Endothelial cell of umbilical vein (primary cell): ENCODE measurements around the gene TMEM181. TPM values are rescaled to one million over a fixed set of nuclear protein-coding genes. Genes with fewer than 3 reads are reported as not detected.

Source experiments
- BruUV-seq: library from RNA; stranded (reverse); fragments of 400-500 nt; replicated peaks from 2 replicates; lab custom pipeline; 2021; lab: Mats Ljungman, UMichigan
- CTCF ChIA-PET: fragments of 300-600, 350-600 bp; sonication (Branson Sonifier 250); formaldehyde crosslinking; loops from one replicate; lab custom pipeline; 2021; ENCODE audit warnings: antibody characterized with exemption, inconsistent platforms; lab: Charles Lee
- POLR2A ChIA-PET: fragments of 300-600, 350-600 bp; sonication (Branson Sonifier 250); formaldehyde crosslinking; loops from one replicate; lab custom pipeline; 2021; ENCODE audit warnings: antibody characterized with exemption, inconsistent platforms; lab: Charles Lee
- DNase-seq: peaks from one replicate; pipeline ENCODE4 v3.0.0-alpha.2; 2011; ENCODE audit warnings: low read depth, low spot score
- FAIRE-seq: peaks from 2 replicates; lab custom pipeline; 2011; peaks lifted over from hg19 to GRCh38; lab: Jason Lieb, UNC
- H2AFZ ChIP-seq: 2 replicates; pipeline ENCODE4 v1.6.0; 2012; ENCODE audit warnings: low read depth, low read length, control low read depth, inconsistent platforms
- H3K27ac ChIP-seq: 2 replicates; pipeline ENCODE4 v1.5.1; 2011; ENCODE audit warnings: low read depth, mild to moderate bottlenecking, control low read depth, low read length, moderate library complexity; ENCODE audit not compliant: insufficient read depth
- H3K27me3 ChIP-seq, 2 experiments: 2 replicates each; pipeline versions ENCODE4 v1.6.0 to v1.6.1; 2011; ENCODE audit warnings: low read length in 2 of 2, mixed read lengths in 1 of 2; ENCODE audit not compliant: control insufficient read depth in 2 of 2, insufficient read depth in 2 of 2
- H3K36me3 ChIP-seq, 2 experiments: 2 replicates in 1 of 2; 3 replicates in 1 of 2; pipeline ENCODE4 v1.5.1; 2011; ENCODE audit warnings: low read length in 2 of 2, mild to moderate bottlenecking in 1 of 2, moderate library complexity in 1 of 2; ENCODE audit not compliant: control insufficient read depth in 2 of 2, insufficient read depth in 2 of 2; ENCODE audit errors: extremely low read depth in 1 of 2
- H3K4me1 ChIP-seq: 3 replicates; pipeline ENCODE4 v1.5.1; 2011; ENCODE audit warnings: mild to moderate bottlenecking, low read length; ENCODE audit not compliant: control insufficient read depth, insufficient read depth; ENCODE audit errors: extremely low read depth
- H3K4me2 ChIP-seq: 2 replicates; pipeline ENCODE4 v1.6.1; 2011; ENCODE audit warnings: low read length, control low read depth, mixed read lengths; ENCODE audit not compliant: insufficient read depth
- H3K4me3 ChIP-seq, 3 experiments: fragments of 200-600 bp in 1 of 3; sonication (generic), shearing (Covaris generic) in 1 of 3; replicated peaks in 1 of 3; 2 replicates each; pipeline ENCODE4 v1.5.1; 2011 to 2016; ENCODE audit warnings: control low read depth in 3 of 3, low read length in 3 of 3, mild to moderate bottlenecking in 2 of 3, inconsistent platforms in 1 of 3, low read depth in 1 of 3, moderate library complexity in 1 of 3; ENCODE audit not compliant: insufficient read depth in 1 of 3
- H3K79me2 ChIP-seq: 2 replicates; pipeline ENCODE4 v1.6.0; 2012; ENCODE audit warnings: low read length, inconsistent platforms; ENCODE audit not compliant: control insufficient read depth, insufficient read depth
- H3K9ac ChIP-seq: replicated peaks from 2 replicates; pipeline ENCODE3; 2011; ENCODE audit warnings: low read length, control low read depth; ENCODE audit not compliant: insufficient read depth; ENCODE audit errors: extremely low read depth
- H3K9me1 ChIP-seq: replicated peaks from 3 replicates; pipeline ENCODE4 v1.6.0; 2011; ENCODE audit warnings: mild to moderate bottlenecking, low read length; ENCODE audit not compliant: control insufficient read depth, insufficient read depth; ENCODE audit errors: extremely low read depth
- H3K9me3 ChIP-seq: replicated peaks from 2 replicates; pipeline ENCODE4 v1.5.1; 2012; ENCODE audit warnings: low read length, inconsistent platforms; ENCODE audit not compliant: control insufficient read depth, insufficient read depth
- H4K20me1 ChIP-seq: replicated peaks from 2 replicates; pipeline ENCODE3; 2011; ENCODE audit warnings: mild to moderate bottlenecking, low read length; ENCODE audit not compliant: control insufficient read depth, insufficient read depth; ENCODE audit errors: extremely low read depth
- CTCF ChIP-seq, 2 donors: IDR thresholded peaks; 1 replicate in 1 of 2; 2 replicates in 1 of 2; pipeline ENCODE4 v1.5.1; 2011; ENCODE audit warnings: low read length in 2 of 2, mild to moderate bottlenecking in 2 of 2, moderate library complexity in 2 of 2, control low read depth in 1 of 2, inconsistent platforms in 1 of 2, low read depth in 1 of 2; ENCODE audit not compliant: insufficient read depth in 1 of 2; ENCODE audit errors: extremely low read depth in 1 of 2
- EZH2 ChIP-seq: IDR thresholded peaks from 2 replicates; pipeline ENCODE4 v1.6.1; 2012; ENCODE audit warnings: borderline replicate concordance, low read depth, mild to moderate bottlenecking, moderate library complexity, low read length, inconsistent platforms; ENCODE audit not compliant: severe bottlenecking
- FOS ChIP-seq: IDR thresholded peaks from 2 replicates; pipeline ENCODE4 v1.6.1; 2011; ENCODE audit warnings: mild to moderate bottlenecking, low read length, moderate library complexity, borderline replicate concordance; ENCODE audit not compliant: insufficient read depth
- GATA2 ChIP-seq: IDR thresholded peaks from 2 replicates; pipeline ENCODE4 v1.7.0; 2011; ENCODE audit warnings: low read depth, mild to moderate bottlenecking, moderate library complexity, mixed read lengths, low read length; ENCODE audit not compliant: insufficient read length, insufficient read depth
- JUN ChIP-seq: IDR thresholded peaks from 2 replicates; pipeline ENCODE4 v1.6.1; 2011; ENCODE audit warnings: borderline replicate concordance, low read depth; ENCODE audit not compliant: insufficient read length, insufficient read depth
- MAX ChIP-seq: IDR thresholded peaks from 2 replicates; pipeline ENCODE4 v1.6.1; 2011; ENCODE audit not compliant: insufficient read depth, insufficient read length
- MYC ChIP-seq: IDR thresholded peaks from one replicate; pipeline ENCODE4 v1.6.1; 2011; ENCODE audit warnings: mild to moderate bottlenecking, low read depth, low read length
- POLR2A ChIP-seq: IDR thresholded peaks from 2 replicates; pipeline ENCODE4 v1.6.1; 2012; ENCODE audit warnings: low read depth, mild to moderate bottlenecking, control low read depth, low read length
- POLR2AphosphoS5 ChIP-seq: IDR thresholded peaks from 2 replicates; pipeline ENCODE4 v1.6.1; 2012; ENCODE audit warnings: low read depth, mild to moderate bottlenecking, control low read depth, low read length, moderate library complexity; ENCODE audit not compliant: insufficient read depth
- dilution Hi-C: fragments of 300-500 bp; cut with MboI; formaldehyde crosslinking; loops from one replicate; pipeline ENCODE4 v1.15.0; 2019; ENCODE audit warnings: low sequenced_read_pairs; ENCODE audit not compliant: extremely low pct_ligation_motif_present
- intact Hi-C: fragments of 100-400 bp; cut with micrococcal nuclease; formaldehyde crosslinking; loops from one replicate; pipeline ENCODE4 v1.10.0; 2022
- polyA plus RNA-seq, 4 experiments: library from polyadenylated mRNA; depleted of rRNA in 3 of 4; stranded (reverse) in 3 of 4; unstranded in 1 of 4; fragments of >200 nt; gene quantifications; 2 replicates each; pipeline versions ENCODE4 v1.2.1 to v1.2.3, GENCODE V29; 2011 to 2012; ENCODE audit warnings: missing spikeins in 1 of 4
- total RNA-seq: library from RNA; stranded (reverse); gene quantifications from 2 replicates; pipeline ENCODE4 v1.2.3, GENCODE V29; 2021

Gene TMEM181
- total and polyA plus RNA-seq, 2 donors (not counting 3 experiments of a cell fraction or from before 2014, with no cell fraction given), result 21.7 to 33.5 TPM

- intact Hi-C loops, result no loop called here
- ChIA-PET CTCF (interaction anchor here (1.0 to 2.0 kb wide), 4 partner anchors 10 to 424 kb away, joined by 3 to 8 read pairs (median 3); no protein-coding TSS in a partner anchor), POLR2A (no interaction called here)
- Histone ChIP-seq H3K4me2 (no peak overlapping the region), H3K27ac (no peak overlapping the region), H3K4me3 (no peak overlapping the region), H2AFZ (no peak overlapping the region), H3K9me3 (no peaks in the 10 kb centered on the region), H3K79me2 (peaks cover 41% of the 10 kb centered on the region), H3K27me3 (no peaks in the 10 kb centered on the region), H3K9me1 (no peaks in the 10 kb centered on the region), H4K20me1 (no peaks in the 10 kb centered on the region), H3K9ac (no peak overlapping the region), H3K4me1 (peaks cover 20% of the 10 kb centered on the region), H3K36me3 (peaks cover 6 to 9% of the 10 kb centered on the region in 2 experiments)
- no peak for TF ChIP-seq POLR2A
- no peak for TF ChIP-seq EZH2
- TF ChIP-seq JUN, result no peak
- TF ChIP-seq FOS, result no peak
- no peak for TF ChIP-seq MYC
- no peak for TF ChIP-seq CTCF (IDR thresholded peaks at IDR 0.05; ENCODE audit: extremely low read depth in 1 of 2, insufficient read depth in 1 of 2, low read depth in 1 of 2, low read length in 2 of 2)
- TF ChIP-seq MAX, result no peak
- TF ChIP-seq POLR2AphosphoS5, result no peak
- no peak for TF ChIP-seq GATA2
- dilution Hi-C loops, result no loop called here
- no peak for FAIRE-seq
- BruUV-seq, result no TSS peak
- no peak for DNase-seq
Observed at GRCh38 chr6:158638324-158638854, 78.5 kb downstream of the TMEM181 start.
